GM10248 (cell line): ENCODE measurements around the gene STOML3.
"Not testable (repeated sequence)": the region's sequence is repeated elsewhere in the genome, so short reads cannot be mapped to it uniquely, and the experiment has no call there.

Experiments used
- CTCF ChIA-PET: fragments of 300-600 bp; sonication (Branson Sonifier 250); formaldehyde crosslinking; extraction: SDS; loops from one replicate; lab custom pipeline; 2021; ENCODE audit warnings: antibody characterized with exemption; lab: Yijun Ruan, JAX
- POLR2A ChIA-PET: fragments of 350-650 bp; sonication (Branson Sonifier 250); formaldehyde crosslinking; extraction: SDS; loops from one replicate; lab custom pipeline; 2020; ENCODE audit warnings: antibody characterized with exemption; lab: Yijun Ruan, JAX
- DNase-seq: peaks from one replicate; pipeline ENCODE4 v3.0.0; 2012; ENCODE audit errors: extremely low spot score
- CTCF ChIP-seq: IDR thresholded peaks from 2 replicates; pipeline ENCODE4 v1.5.1; 2012; ENCODE audit warnings: mild to moderate bottlenecking, low read depth; ENCODE audit errors: extremely low read depth, missing control alignments, control extremely low read depth

The STOML3 gene

GRCh38 chr13:39013462-39013861 is 22.8 kb upstream of the STOML3 start:
- no peak for TF ChIP-seq CTCF
- CTCF ChIA-PET, result interaction anchor here (1.0 kb wide), 1 partner anchor 22 kb away, joined by 3 read pairs; no protein-coding TSS in a partner anchor
- DNase-seq, result no peak
- POLR2A ChIA-PET, result no interaction called here

- DNase-seq, result no peak
These were observed 22.0 kb upstream of the STOML3 start for GRCh38 chr13:39012608-39013007.

GRCh38 chr13:39006371-39007111 is 15.9 kb upstream of the STOML3 start:
- DNase-seq, POLR2A ChIA-PET, CTCF ChIA-PET: not testable (repeated sequence)

More at GRCh38 chr13:39012608-39013007, 22.0 kb upstream of the STOML3 start:
- ChIA-PET POLR2A (no interaction called here), CTCF (interaction anchor here (1.0 to 1.7 kb wide), 3 partner anchors 13 to 21 kb away, joined by 3 to 4 read pairs (median 3); no protein-coding TSS in a partner anchor)
- TF ChIP-seq CTCF, result no peak

- POLR2A ChIA-PET, result no interaction called here
- CTCF ChIA-PET, result interaction anchor here (1.3 kb wide), 1 partner anchor 12 kb away, joined by 3 read pairs; no protein-coding TSS in a partner anchor
- DNase-seq, result no peak
- TF ChIP-seq CTCF, result no peak
These were observed 8.1 kb upstream of the STOML3 start for GRCh38 chr13:38998739-38999138.

- no peak for TF ChIP-seq CTCF
- POLR2A ChIA-PET, result no interaction called here
- no peak for DNase-seq
- CTCF ChIA-PET, result interaction anchor here (1.1 to 1.8 kb wide), 3 partner anchors 12 to 23 kb away, joined by 4 to 6 read pairs (median 4); no protein-coding TSS in a partner anchor
These were observed 2.8 kb upstream of the STOML3 start for GRCh38 chr13:38993381-38993780.

GRCh38 chr13:38981096-38981495 is 9.5 kb downstream of the STOML3 start:
- DNase-seq, result no peak
- ChIA-PET CTCF (interaction anchor here (1.3 to 2.1 kb wide), 3 partner anchors 10 to 13 kb away, joined by 5 to 6 read pairs (median 5); partner anchors contain the start of gene STOML3), POLR2A (no interaction called here)
- TF ChIP-seq CTCF, result no peak

GRCh38 chr13:38980750-38981078 is 9.9 kb downstream of the STOML3 start:
- ChIA-PET POLR2A (no interaction called here), CTCF (interaction anchor here (2.1 kb wide), 1 partner anchor 10 kb away, joined by 5 read pairs; the partner anchor contains the start of gene STOML3)
- TF ChIP-seq CTCF, result no peak
- DNase-seq, result no peak
